GM18951 (cell line): ENCODE results near the gene PACRG.
"Not testable (repeated sequence)": the region's sequence is repeated elsewhere in the genome, so short reads cannot be mapped to it uniquely, and the experiment has no call there.

ENCODE experiments used
- POLR2A ChIP-seq: IDR thresholded peaks from 4 replicates; pipeline ENCODE4 v1.6.1; 2011; ENCODE audit warnings: mild to moderate bottlenecking; ENCODE audit not compliant: insufficient read length, insufficient read depth; ENCODE audit errors: extremely low read depth
- in situ Hi-C: fragments of 300-500 bp; cut with MboI; formaldehyde crosslinking; loops from one replicate; pipeline ENCODE4 v1.12.0; 2022; ENCODE audit warnings: low sequenced_read_pairs, mixed read lengths, inconsistent platforms; ENCODE audit not compliant: unreplicated experiment

PACRG gene

GRCh38 chr6:162965366-162965765, 237.6 kb downstream of the PACRG start:
- in situ Hi-C loops, result no loop called here
- no peak for TF ChIP-seq POLR2A

GRCh38 chr6:162970246-162970645, 242.5 kb downstream of the PACRG start:
- in situ Hi-C loops, result no loop called here

GRCh38 chr6:162971356-162971755, 243.6 kb downstream of the PACRG start:
- TF ChIP-seq POLR2A, result no peak
- in situ Hi-C loops, result no loop called here

More at GRCh38 chr6:162970246-162970645, 242.5 kb downstream of the PACRG start:
- no peak for TF ChIP-seq POLR2A

DNA sequence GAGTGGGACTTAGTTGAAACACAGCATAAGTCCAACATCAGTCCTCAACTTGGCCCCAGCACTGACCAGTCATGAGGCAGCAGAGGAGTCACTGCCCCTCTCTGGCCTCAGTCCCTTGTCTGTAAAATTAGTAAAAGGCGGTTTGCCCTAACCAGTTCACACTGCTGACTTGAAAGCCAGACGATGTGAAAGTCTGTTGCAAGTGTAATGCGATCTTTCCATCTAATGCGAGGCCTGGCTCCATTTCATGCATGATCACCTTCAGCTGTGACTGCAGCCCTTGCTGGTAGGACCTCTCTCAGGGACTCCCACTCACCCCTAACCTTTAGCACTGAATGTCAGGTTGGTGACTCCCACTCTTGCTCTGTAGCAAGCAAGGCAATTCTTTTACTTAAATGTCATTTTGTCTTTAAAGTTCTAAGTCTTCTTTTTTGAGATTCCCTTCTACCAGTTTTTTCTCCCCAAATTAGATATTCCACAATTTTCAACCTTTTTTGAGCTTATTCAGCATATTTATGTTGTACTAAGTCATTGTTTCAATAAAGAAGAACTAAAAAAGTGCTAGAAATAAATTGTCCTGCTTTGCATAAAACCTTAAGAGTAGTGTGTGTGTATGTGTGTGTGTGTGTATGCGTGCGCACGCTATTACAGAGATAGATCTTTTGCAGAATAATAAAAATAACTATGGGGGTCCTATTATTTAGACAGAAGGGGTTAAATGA, 245.5 kb downstream of the PACRG start:
- no peak for TF ChIP-seq POLR2A
- in situ Hi-C loops, result no loop called here

DNA sequence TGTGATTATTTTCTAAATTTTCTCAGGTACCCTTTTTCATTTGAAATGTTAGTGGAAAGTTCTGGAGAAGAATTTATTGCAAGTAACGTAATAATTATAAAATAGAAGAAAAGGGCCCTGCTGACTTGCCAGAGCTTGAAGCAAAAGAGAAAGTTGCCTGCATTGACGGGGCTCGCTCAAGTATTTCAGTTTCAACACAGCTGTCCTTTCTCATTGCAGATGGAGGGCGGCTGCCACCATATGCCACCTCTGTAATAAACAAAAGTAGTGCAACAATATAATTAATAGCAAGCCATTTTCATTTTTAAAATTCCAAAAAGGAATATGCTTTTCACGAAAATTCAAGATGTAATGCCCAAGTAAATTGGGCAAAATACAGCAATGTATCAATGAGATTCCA, 246.2 kb downstream of the PACRG start:
- in situ Hi-C loops, result no loop called here
- TF ChIP-seq POLR2A, result no peak

- in situ Hi-C loops, result no loop called here
- TF ChIP-seq POLR2A, result no peak
These were observed 246.9 kb downstream of the PACRG start for GRCh38 chr6:162974685-162975084.

DNA sequence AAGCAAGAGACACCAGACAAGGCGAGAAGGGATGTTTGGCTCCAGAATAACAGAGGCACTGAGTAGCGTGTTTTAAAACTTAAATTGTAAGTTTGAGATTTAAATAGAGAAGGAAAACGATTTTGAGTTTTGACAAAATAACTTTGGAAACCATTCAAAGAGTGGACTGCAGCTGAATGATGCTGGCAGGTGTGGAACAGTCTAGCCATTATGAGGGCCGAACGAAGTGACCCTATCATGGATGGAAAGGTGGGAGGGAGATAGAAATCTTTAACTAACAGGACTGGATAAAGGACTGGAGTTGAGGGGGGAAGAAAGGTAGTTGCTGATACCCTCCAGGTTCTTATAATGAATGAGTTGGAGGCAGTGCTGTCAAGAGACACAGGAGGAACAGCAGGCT, 248.4 kb downstream of the PACRG start:
- in situ Hi-C loops, result no loop called here
- TF ChIP-seq POLR2A, result no peak

GRCh38 chr6:162983234-162983633, 255.5 kb downstream of the PACRG start:
- in situ Hi-C loops, result not testable (repeated sequence)

DNA sequence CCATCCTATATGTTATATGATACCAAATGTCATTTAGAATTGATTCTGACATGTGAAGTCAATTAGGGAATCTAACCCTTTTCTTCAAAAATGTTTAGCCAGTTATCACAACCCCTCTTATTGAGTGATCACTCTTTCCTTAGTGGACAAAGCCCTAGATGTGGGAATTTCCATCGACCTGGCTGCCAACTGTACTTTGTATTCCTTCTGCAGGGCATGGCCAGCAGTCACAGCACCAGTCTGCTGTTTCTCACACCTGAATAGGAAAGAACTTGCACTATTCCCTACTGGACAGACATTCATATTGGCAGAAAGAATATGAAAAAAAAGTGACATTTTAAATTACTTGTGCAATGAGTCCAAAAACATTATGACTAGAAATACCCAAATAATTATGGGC, 271.0 kb downstream of the PACRG start:
- no peak for TF ChIP-seq POLR2A
- in situ Hi-C loops, result no loop called here

GRCh38 chr6:162999575-163000285, 272.0 kb downstream of the PACRG start:
- in situ Hi-C loops, result no loop called here
- no peak for TF ChIP-seq POLR2A

DNA sequence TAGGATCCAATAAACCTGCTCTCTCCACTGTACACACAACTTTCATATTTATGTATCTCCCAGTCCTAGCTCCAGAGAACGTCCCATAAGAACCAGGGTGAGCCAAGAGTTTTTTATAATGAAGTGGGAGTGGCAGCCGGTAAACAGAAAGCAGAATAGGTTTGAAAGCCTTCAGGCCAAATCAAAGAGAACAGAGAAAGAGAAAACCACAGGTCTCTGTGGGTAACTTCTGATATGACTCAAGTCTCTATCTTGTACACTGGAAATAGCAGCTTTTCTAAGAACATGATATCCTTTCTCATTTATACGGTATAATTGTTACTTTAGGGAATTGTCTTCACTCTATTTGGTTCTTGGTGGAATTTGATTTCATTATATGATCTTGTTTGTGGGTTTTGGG, 273.6 kb downstream of the PACRG start:
- in situ Hi-C loops, result no loop called here
- TF ChIP-seq POLR2A, result no peak

GRCh38 chr6:163008186-163008585, 280.4 kb downstream of the PACRG start:
- in situ Hi-C loops, result no loop called here
- TF ChIP-seq POLR2A, result no peak

GRCh38 chr6:163008626-163009025, 280.9 kb downstream of the PACRG start:
- no peak for TF ChIP-seq POLR2A
- in situ Hi-C loops, result no loop called here

DNA sequence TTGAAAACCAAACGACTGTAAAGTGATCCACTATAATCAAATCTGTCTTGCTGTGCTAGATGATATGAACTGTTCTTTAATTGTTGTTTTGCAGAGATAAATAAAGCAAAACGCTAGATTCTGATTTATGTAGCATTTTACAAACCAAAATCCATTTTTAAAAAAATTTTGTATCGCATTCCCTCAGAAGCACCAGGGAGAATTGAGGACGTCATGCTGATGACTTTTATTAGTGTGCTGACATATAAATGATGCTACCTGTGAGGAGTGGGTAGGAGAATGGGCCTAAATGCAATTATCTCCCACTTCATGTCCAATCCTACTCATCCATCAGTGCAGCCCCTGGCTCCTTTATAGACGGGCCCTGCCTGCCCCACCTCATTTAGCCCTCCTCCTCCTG, 282.4 kb downstream of the PACRG start:
- no peak for TF ChIP-seq POLR2A
- in situ Hi-C loops, result no loop called here
